Smooth muscle cell (in vitro differentiated cells): ENCODE measurements around the gene POPDC3. TPM values are rescaled to one million over a fixed set of nuclear protein-coding genes. Genes with fewer than 3 reads are reported as not detected.

ENCODE experiments used
- DNase-seq: peaks from one replicate; lab custom pipeline; 2025; ENCODE audit not compliant: unreplicated experiment; lab: John Stamatoyannopoulos, UW
- H2AFZ ChIP-seq: fragments of 200-600 bp; sonication (generic); 2 replicates; pipeline ENCODE4 v1.6.0; 2016; ENCODE audit warnings: antibody characterized with exemption, low read depth, mild to moderate bottlenecking
- H3F3A ChIP-seq: fragments of 200-600 bp; sonication (generic); 2 replicates; pipeline ENCODE4 v1.6.0; 2017; ENCODE audit warnings: antibody characterized with exemption, low read depth
- H3K27ac ChIP-seq: fragments of 200-600 bp; sonication (generic); 2 replicates; pipeline ENCODE4 v1.5.1; 2016; ENCODE audit warnings: low read depth, mild to moderate bottlenecking
- H3K27me3 ChIP-seq: fragments of 200-600 bp; sonication (generic); 2 replicates; pipeline ENCODE4 v1.6.1; 2016; ENCODE audit warnings: low read depth, mild to moderate bottlenecking
- H3K36me3 ChIP-seq: fragments of 200-600 bp; sonication (generic); 2 replicates; pipeline ENCODE4 v1.5.1; 2016; ENCODE audit warnings: low read depth
- H3K4me1 ChIP-seq: fragments of 200-600 bp; sonication (generic); 2 replicates; pipeline ENCODE4 v1.5.1; 2016; ENCODE audit warnings: low read depth
- H3K4me2 ChIP-seq: fragments of 200-600 bp; sonication (generic); 2 replicates; pipeline ENCODE4 v1.6.0; 2016; ENCODE audit warnings: mild to moderate bottlenecking
- H3K4me3 ChIP-seq: fragments of 200-600 bp; sonication (generic); 2 replicates; pipeline ENCODE4 v1.5.1; 2016; ENCODE audit warnings: mild to moderate bottlenecking
- H3K79me2 ChIP-seq: fragments of 200-600 bp; sonication (generic); 2 replicates; pipeline ENCODE4 v1.6.0; 2016; ENCODE audit warnings: low read depth, mild to moderate bottlenecking
- H3K9ac ChIP-seq: fragments of 200-600 bp; sonication (generic); 2 replicates; pipeline ENCODE4 v1.6.0; 2016; ENCODE audit warnings: low read depth
- H3K9me3 ChIP-seq: fragments of 200-600 bp; sonication (generic); replicated peaks from 2 replicates; pipeline ENCODE4 v1.5.1; 2016; ENCODE audit warnings: low read depth
- H4K20me1 ChIP-seq: fragments of 200-600 bp; sonication (generic); 2 replicates; pipeline ENCODE4 v1.6.0; 2016; ENCODE audit warnings: low read depth
- WGBS: methylation state at CpG from one replicate; pipeline ENCODE4 v1.1.7; 2016; ENCODE audit warnings: low lambda C conversion rate; 5-methylcytosine and 5-hydroxymethylcytosine counted together
- polyA plus RNA-seq: library from polyadenylated mRNA; unstranded; fragments of >200 nt; fragmentation: Nextera tagmentation; extraction: Ambion mirVana; gene quantifications from 2 replicates; pipeline ENCODE4 v1.2.1, GENCODE V29; 2016
- total RNA-seq: library from RNA; depleted of rRNA; stranded (reverse); fragments of >200 nt; gene quantifications from 2 replicates; pipeline ENCODE4 v1.2.3, GENCODE V29; 2014
- TF ChIP-seq, protein P1 (sequence below): fragments of 200-600 bp; sonication (generic); IDR thresholded peaks from 2 replicates; pipeline ENCODE4 v1.5.1; 2017; ENCODE audit warnings: borderline replicate concordance, mild to moderate bottlenecking, antibody characterized with exemption; ENCODE audit not compliant: insufficient read depth, poor library complexity, severe bottlenecking

The POPDC3 gene
- total and polyA plus RNA-seq, 2 experiments from 2014 or later = 1.0 to 5.0 TPM

DNA sequence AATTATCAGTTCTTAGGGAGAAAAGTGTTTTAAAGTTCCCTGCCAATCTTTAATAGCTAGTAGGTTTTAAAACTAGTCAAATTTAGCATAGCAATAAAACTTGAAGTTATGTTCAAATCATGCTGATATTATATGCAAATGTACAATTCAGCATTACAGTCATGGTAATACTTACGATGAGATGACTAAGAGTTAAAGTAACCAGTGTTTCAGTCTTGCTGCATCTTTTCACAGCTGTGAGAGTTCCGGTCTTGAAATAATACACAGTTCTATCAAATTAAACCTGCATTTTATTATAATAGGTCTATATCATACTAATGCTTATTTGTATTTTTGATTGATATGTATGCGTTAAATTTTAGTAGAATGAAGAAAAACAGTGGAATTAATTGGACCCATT is 26.1 kb downstream of the POPDC3 start:
- H3K4me1 ChIP-seq = peaks cover 6% of the 10 kb centered on the region
- no peak overlapping the region for H3K9ac ChIP-seq
- no peak overlapping the region for H2AFZ ChIP-seq
- no peaks in the 10 kb centered on the region for H3K9me3 ChIP-seq
- no peaks in the 10 kb centered on the region for H3F3A ChIP-seq
- no peak overlapping the region for H3K27ac ChIP-seq
- no peaks in the 10 kb centered on the region for H3K27me3 ChIP-seq
- H3K36me3 ChIP-seq = no peaks in the 10 kb centered on the region
- TF ChIP-seq, protein P1, sequence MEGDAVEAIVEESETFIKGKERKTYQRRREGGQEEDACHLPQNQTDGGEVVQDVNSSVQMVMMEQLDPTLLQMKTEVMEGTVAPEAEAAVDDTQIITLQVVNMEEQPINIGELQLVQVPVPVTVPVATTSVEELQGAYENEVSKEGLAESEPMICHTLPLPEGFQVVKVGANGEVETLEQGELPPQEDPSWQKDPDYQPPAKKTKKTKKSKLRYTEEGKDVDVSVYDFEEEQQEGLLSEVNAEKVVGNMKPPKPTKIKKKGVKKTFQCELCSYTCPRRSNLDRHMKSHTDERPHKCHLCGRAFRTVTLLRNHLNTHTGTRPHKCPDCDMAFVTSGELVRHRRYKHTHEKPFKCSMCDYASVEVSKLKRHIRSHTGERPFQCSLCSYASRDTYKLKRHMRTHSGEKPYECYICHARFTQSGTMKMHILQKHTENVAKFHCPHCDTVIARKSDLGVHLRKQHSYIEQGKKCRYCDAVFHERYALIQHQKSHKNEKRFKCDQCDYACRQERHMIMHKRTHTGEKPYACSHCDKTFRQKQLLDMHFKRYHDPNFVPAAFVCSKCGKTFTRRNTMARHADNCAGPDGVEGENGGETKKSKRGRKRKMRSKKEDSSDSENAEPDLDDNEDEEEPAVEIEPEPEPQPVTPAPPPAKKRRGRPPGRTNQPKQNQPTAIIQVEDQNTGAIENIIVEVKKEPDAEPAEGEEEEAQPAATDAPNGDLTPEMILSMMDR = no peak
- H3K4me3 ChIP-seq = no peak overlapping the region
- no peaks in the 10 kb centered on the region for H4K20me1 ChIP-seq
- no peak for DNase-seq
- 98% methylated on average over 3 of the region's 3 CpGs for WGBS
- H3K79me2 ChIP-seq = no peaks in the 10 kb centered on the region
- no peak overlapping the region for H3K4me2 ChIP-seq

DNA sequence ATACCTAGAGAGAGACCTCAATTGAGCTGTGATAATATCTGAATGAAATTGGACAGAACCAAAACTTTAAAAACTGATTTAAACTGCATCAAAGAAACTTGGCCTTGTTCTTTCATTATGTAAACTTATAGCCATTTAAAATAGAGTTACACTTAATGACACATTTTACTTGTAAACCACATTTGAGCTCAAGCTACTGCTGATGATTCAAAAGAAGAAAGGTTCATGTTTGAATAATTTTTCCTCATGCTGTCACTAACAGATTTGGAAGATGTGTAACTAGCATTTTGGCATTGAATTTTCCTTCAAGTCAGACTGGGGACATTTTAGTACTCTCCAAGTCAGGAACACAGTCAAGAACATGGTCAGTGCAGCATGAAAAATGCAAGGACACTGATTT is 26.9 kb downstream of the POPDC3 start:
- Histone ChIP-seq H3K4me1 (peaks cover 6% of the 10 kb centered on the region), H3K9me3 (no peaks in the 10 kb centered on the region), H3K4me3 (no peak overlapping the region), H3K9ac (no peak overlapping the region), H3K27me3 (no peaks in the 10 kb centered on the region), H2AFZ (no peak overlapping the region), H3K36me3 (no peaks in the 10 kb centered on the region), H3K4me2 (no peak overlapping the region), H3F3A (no peaks in the 10 kb centered on the region), H4K20me1 (no peaks in the 10 kb centered on the region), H3K27ac (no peak overlapping the region), H3K79me2 (no peaks in the 10 kb centered on the region)
- no peak for DNase-seq
- TF ChIP-seq, protein P1 = no peak

DNA sequence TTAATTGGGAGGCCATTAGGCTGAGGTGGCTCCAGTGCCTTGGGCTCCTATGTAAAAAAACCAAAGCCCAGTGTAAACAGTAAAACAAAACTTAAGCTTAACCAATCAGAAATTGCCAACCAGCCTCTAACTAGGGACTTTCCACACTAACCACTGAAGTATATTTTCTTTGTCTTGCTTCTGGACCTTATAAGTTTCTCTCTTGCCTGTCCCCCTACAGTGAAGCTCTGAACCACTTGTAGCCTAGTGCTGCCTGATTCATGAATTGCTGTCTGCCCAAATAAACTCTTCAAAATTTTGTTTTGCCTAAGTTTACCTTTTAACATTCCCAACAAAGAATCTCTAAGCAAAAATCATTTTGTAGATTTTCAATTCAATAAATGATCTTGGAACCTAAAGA is 28.2 kb downstream of the POPDC3 start:
- no peak for DNase-seq

DNA sequence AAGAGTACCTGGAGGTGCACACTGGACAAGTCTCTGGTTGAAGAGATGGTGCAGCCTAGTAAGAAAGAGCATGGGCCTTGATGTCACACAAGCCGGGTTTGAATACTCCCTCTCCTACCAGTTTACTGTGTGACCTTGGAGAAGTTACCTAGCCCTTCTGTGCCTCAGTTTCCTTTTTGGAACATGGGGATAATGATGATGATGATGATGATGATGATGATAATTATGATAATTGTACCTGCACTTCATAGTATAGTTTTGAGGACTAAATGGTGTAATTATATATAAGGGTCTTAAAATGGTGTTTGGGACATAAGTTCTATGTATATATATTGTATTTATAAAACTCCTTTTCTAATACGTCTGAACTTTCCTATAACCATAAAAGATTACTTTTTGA is 41.7 kb downstream of the POPDC3 start:
- Histone ChIP-seq H3F3A (no peaks in the 10 kb centered on the region), H3K4me2 (no peak overlapping the region), H3K27ac (no peak overlapping the region), H3K27me3 (peaks cover 9% of the 10 kb centered on the region), H3K4me3 (no peak overlapping the region), H3K4me1 (peaks cover 6% of the 10 kb centered on the region), H3K9me3 (no peaks in the 10 kb centered on the region), H3K36me3 (no peaks in the 10 kb centered on the region), H2AFZ (peak overlapping the region; percentile 100), H4K20me1 (no peaks in the 10 kb centered on the region), H3K9ac (no peak overlapping the region), H3K79me2 (no peaks in the 10 kb centered on the region)
- no peak for DNase-seq
- WGBS = 93% methylated on average over 2 of the region's 2 CpGs
- TF ChIP-seq, protein P1 = no peak

More for the DNA sequence above, 28.2 kb downstream of the POPDC3 start:
- no peaks in the 10 kb centered on the region for H3K9me3 ChIP-seq
- H4K20me1 ChIP-seq = no peaks in the 10 kb centered on the region
- no peaks in the 10 kb centered on the region for H3K79me2 ChIP-seq
- no peaks in the 10 kb centered on the region for H3K27me3 ChIP-seq
- H3K27ac ChIP-seq = no peak overlapping the region
- no peak overlapping the region for H3K9ac ChIP-seq
- no peaks in the 10 kb centered on the region for H3K4me1 ChIP-seq
- no peak overlapping the region for H2AFZ ChIP-seq
- no peaks in the 10 kb centered on the region for H3K36me3 ChIP-seq
- TF ChIP-seq, protein P1 = no peak
- H3F3A ChIP-seq = no peaks in the 10 kb centered on the region
- no peak overlapping the region for H3K4me3 ChIP-seq
- H3K4me2 ChIP-seq = no peak overlapping the region
